Activated naive CD4-positive, alpha-beta T cell (primary cell): ENCODE measurements around the gene NCAPD2.

Source experiments
- DNase-seq, 4 experiments: peaks; one replicate each; lab custom pipeline; 2025; lab: John Stamatoyannopoulos, UW

The NCAPD2 gene

GRCh38 chr12:6534945-6535696 lies 41.2 kb downstream of the NCAPD2 start:
- peak; percentile 42 to 64 (median 55) for DNase-seq

GRCh38 chr12:6535697-6535946 lies 41.7 kb downstream of the NCAPD2 start:
- DNase-seq, result no peak

GRCh38 chr12:6535960-6536847 lies 42.3 kb downstream of the NCAPD2 start:
- no peak for DNase-seq

GRCh38 chr12:6536894-6537579 lies 43.1 kb downstream of the NCAPD2 start:
- no peak for DNase-seq

GRCh38 chr12:6537580-6538419 lies 43.9 kb downstream of the NCAPD2 start:
- peak; percentile 68 to 79 (median 76) for DNase-seq

- no peak for DNase-seq
These were observed 44.8 kb downstream of the NCAPD2 start for GRCh38 chr12:6538420-6539313.

GRCh38 chr12:6539314-6539682 lies 45.4 kb downstream of the NCAPD2 start:
- DNase-seq, result no peak

- DNase-seq, result no peak
These were observed 45.8 kb downstream of the NCAPD2 start for GRCh38 chr12:6539707-6540134.

- DNase-seq, result peak in 1 of 4 experiments; percentile 36
These were observed 46.4 kb downstream of the NCAPD2 start for GRCh38 chr12:6540181-6540877.

- DNase-seq, result no peak
These were observed 47.7 kb downstream of the NCAPD2 start for GRCh38 chr12:6541371-6542165.

- DNase-seq, result no peak
These were observed 48.5 kb downstream of the NCAPD2 start for GRCh38 chr12:6542209-6543009.

GRCh38 chr12:6546016-6546415 lies 52.1 kb downstream of the NCAPD2 start:
- no peak for DNase-seq

GRCh38 chr12:6547566-6547965 lies 53.7 kb downstream of the NCAPD2 start:
- no peak for DNase-seq

- no peak for DNase-seq
These were observed 54.1 kb downstream of the NCAPD2 start for GRCh38 chr12:6547987-6548386.

- DNase-seq, result no peak
These were observed 54.7 kb downstream of the NCAPD2 start for GRCh38 chr12:6548556-6548955.

- DNase-seq, result no peak
These were observed 55.2 kb downstream of the NCAPD2 start for GRCh38 chr12:6548966-6549683.

- DNase-seq, result no peak
These were observed 55.8 kb downstream of the NCAPD2 start for GRCh38 chr12:6549684-6550151.
